ENCODE data around the gene NENF.

The NENF gene

DNA sequence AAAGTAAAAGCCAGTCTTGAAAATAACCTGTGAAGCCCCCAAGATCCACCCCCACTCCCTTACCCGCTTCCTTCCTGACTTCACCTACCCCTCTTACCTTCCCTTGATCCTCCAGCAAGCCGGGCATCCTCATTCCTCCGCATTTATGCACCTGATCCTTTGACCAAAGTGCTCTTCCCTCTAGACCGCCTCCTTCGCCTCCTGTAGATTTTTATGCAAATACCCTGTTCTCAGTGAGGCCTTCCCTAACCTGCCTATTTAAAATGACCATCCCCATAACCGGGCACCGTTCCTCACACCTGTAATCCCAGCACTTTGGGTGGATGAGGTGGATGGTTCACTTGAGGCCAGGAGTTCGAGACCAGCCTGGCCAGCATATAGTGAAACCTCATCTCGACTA lies 1.1 kb upstream of the NENF start:
- DNase-seq (ENCODE audit: low read depth in 3 of 3): no peak

DNA sequence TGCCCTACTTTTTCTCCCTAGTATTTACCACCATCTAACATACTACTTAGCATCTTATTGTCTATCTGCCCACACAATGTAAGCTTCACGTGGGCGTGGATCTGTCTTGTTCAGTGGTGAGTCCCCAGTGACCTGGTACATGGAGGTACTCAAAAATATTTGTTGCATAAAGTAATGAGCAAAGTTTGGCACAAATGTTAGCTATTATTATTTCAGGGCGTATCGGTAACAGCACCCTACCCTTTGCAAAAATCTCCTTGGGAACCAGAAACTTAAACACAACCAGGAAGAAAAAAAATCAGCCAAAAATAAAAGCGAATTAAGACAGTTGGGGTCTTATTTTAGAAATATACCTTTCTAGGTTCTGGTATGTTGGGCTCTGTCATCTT lies 454 bp upstream of the NENF start:
- DNase-seq (ENCODE audit: low read depth in 3 of 3): no peak

DNA sequence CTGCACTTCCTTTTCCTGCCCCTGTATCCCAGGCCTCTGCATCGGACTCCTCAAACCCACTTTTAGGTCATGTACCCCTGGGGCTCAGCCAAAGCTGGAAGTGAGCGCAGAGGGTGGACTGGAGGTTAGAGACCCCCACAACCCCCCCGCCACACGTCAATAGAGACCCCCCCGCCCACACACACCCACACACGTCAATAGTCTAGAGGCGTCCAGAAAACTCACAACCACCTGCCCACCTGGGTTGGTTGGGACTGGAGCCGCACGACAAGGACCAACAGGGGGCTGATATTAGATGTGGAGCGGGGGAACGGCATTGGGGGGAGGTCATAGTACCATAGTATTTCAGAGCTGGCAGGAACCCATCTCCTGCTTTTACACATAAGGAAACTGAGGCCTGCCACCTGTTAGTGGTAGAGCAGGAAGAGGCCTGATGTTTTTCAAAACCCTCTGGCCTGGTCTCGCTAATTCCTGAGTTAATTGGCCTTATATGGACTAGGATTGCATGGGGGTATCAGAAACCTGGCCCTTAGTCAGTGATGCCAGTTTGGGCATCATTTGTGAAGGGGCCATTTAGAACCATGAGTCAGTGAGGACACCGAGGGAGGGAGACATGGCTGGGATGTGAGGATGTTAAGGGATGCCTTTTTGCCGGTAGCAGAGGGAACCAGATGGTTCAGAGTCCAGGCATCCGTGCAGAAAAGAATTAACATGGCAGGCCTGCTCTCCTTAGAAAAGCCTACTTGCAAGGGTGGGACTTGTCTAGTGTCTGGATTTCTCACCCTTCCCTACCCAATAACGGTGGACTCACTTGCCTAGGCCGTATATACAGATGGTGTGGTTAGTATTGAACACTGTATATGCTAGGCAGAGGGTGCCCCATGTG lies 1.1 kb downstream of the NENF start:
- no peak for DNase-seq (ENCODE audit: low read depth in 3 of 3)

DNA sequence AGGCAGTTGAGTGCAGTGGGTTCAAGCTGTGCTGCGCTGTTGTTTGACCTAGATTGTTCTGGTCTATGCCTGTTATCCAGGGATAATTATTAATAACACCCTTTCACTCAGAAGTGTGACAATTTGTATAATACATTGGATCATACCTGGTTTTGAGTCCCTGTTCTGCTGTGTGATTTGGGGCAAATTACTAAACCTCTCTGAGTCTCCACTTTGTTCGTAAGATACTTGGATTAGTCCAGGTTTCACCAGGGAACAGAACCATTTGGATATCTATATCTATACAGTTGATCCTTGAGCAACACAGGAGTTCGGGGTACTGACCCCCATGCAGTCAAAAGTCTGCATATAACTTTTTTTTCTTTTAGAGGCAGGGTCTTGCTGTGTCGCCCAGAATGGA lies 2.3 kb downstream of the NENF start:
- no peak for DNase-seq (ENCODE audit: low read depth in 3 of 3)

DNA sequence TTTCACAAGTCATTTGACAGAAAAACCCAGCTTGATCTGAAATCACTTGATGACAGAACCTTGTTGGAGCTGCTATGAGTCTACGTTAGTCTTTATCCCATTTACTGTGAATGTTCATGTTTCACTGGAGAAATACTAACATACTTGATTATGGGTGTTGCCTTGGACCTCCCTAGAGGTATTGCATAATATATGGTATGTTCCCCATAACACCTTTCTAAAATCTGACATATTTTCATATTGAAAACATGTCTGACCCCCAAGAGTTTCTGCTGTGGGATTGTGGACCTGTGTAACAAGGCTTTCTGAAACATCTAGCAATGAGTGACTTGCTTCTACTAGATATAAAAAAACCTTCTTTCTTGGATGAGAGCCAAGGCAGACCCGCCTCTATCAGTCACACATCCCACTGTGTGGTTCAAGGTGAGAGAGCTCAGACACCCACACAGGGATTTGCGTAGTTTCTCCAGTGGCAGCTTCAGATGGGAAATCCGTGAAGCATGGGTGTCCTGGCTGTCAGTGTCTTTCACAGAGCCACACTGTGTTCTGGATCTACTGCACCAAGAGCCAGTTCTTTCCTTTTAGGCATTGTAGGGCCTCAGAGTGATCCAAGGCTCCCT lies 4.6 kb downstream of the NENF start:
- no peak for DNase-seq (ENCODE audit: low read depth in 3 of 3)

DNA sequence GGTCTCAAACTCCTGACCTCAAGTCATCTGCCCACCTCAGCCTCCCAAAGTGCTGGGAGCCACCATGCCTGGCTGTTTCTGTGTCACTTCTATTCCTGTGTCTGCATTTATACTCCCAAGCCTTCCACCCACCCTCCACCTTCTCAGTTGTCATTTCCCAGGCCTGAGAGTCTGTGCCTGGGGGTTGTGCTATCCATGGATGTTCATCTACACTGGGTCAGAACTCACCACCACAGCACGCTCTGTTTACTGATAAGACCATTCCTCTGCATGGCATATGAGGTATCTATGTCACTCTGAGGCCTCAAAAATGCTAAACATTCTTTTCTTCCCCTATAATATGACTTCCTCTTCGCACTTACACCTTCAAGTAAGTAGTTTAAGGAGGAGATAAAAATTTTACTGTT lies 6.1 kb downstream of the NENF start:
- no peak for DNase-seq (ENCODE audit: low read depth in 3 of 3)

DNA sequence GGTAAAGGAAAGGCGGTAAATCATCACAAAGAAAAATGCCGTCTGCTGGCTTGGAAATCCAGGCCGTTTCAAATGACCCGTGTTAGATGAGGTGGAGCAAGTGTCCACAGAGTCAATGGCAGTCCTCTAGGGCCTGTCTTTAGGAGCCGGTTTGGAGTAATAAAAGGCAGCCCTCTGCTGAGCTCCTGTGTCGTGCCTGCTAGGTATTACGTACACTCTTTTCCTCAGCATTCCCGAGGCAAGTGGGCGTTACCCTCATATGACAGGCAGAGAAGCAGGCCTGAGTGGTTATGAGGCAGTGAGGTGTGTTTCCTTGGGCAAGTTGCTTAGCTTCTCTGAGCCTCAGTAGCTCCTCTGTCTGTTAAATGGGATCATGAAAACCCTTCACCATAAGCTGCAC lies 7.7 kb downstream of the NENF start:
- DNase-seq (ENCODE audit: low read depth in 3 of 3): no peak

DNA sequence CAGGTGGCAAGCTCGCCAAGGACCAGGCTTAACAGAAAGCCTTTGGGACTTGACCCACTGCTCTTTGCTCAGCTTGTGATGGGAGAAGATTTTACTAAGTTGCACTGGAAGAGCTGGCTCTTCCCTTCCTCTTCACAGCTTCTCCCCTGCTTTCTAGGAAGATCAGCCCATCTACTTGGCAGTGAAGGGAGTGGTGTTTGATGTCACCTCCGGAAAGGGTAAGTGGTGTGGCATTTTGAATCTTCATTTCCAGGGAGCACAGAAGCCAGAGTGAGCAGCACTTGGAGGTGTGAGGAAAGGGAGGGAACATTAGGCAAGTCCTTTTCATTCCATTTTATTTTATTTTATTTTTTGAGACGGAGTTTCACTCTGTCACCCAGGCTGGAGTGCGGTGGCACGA lies 9.7 kb downstream of the NENF start:
- no peak for DNase-seq (ENCODE audit: low read depth in 3 of 3)

DNA sequence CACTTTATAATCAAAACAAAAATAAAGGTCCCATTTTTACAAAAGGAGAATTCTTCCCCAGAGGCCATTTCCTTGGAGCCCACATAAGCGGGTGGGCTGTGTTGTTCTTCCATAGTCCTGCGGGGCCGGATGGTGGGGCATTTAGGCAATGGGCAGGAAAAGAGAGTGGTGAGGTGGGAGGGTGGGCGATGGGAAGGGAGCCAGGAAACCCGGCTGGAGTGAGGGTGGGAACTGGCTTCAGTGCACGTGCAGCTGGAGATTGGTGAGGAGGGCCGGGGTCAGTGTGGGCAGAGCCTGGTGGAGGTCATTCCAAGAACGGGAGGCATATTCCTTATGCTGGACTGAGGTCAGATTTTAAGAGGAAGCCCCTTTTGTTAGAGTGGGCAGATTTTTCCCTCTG lies 13.6 kb downstream of the NENF start:
- no peak for DNase-seq (ENCODE audit: low read depth in 3 of 3)

DNA sequence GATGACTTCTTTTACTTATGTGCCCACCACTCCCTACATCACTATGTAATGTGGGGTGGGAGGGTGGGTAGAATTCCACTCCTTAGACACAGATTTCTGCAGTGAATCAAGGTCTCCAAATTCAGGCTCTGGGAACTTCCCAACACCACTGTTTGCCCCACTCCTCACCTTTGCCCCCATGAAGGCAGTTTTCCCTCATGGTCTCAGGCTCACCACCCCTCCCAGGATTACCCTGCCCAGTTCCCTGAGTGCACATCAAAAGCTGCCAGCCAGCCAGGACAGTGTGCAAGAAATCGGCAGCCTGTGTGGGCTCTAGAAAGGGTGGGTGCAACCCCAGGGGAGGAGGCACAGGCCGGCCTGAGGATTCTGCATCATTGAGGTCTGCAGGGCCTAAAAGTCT lies 14.8 kb downstream of the NENF start:
- DNase-seq (ENCODE audit: low read depth in 3 of 3): no peak

DNA sequence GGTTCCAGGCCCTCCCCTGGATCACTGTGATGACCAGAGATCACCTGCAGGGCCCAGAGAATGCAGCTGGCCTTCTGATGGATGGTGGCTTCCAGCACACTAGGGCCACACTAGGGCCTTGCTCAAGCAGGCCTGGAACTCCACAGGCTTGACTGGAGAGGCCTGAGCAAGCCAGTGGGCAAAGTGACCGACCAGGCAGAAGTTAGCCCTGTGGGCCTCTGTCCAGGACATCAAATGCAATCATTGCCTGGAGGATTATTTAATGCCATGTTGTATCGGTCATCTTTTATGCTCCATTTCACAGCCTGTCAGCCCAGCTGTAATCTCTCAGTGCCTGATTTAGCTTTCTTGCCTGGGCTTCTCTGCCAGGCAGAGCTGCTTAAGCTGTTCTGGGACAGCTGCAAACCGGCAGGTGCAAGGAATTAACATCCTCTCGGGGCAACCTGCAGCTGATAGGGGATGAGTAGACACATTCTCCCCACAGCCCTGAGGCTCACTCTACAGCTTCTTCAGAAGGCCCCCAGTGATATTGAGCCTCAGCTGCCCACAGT lies 17.7 kb downstream of the NENF start:
- no peak for DNase-seq (ENCODE audit: low read depth in 3 of 3)

DNA sequence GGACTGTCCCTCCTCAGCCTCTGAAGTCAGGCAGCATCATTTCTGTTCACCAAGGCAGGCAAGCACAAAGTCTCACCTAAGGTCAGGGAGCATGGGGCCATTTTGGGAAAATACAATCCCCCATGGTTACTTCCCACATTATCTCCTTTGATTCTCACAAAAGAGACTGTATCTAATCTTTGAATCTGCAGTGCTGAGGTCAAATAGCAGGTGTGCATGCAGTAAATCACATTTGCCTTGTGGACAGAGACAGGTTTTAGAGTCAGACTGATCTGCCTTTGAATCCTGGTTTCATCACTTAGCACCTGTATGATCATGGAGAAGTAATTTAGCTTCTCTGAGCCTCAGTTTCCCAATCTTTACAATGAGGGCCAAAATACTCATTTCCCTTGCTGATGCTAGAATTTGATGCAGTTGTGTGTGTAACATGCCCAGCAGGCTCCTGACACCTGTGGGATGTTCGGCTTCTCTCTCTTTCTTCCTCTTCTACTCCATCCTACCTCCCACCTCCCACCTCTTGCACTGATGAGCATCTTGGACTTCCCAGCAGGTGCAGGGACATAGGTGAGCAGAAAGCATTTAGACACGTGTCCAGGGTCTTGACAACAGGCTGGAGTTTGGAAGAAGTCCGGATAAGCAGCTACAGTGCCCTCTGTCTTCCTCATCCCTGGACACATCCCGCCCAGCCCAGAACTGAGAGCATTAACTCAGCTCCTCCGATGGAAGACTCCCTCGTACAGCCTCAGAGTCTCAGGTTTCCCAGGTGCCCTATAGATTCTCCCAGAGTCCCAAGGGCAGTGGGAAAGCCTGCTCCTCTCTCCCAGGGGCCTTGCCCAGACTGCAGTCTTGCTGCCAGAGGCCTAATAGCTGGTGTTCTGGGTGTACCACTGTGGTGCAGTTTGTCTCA lies 18.9 kb downstream of the NENF start:
- DNase-seq (ENCODE audit: low read depth in 3 of 3): no peak

DNA sequence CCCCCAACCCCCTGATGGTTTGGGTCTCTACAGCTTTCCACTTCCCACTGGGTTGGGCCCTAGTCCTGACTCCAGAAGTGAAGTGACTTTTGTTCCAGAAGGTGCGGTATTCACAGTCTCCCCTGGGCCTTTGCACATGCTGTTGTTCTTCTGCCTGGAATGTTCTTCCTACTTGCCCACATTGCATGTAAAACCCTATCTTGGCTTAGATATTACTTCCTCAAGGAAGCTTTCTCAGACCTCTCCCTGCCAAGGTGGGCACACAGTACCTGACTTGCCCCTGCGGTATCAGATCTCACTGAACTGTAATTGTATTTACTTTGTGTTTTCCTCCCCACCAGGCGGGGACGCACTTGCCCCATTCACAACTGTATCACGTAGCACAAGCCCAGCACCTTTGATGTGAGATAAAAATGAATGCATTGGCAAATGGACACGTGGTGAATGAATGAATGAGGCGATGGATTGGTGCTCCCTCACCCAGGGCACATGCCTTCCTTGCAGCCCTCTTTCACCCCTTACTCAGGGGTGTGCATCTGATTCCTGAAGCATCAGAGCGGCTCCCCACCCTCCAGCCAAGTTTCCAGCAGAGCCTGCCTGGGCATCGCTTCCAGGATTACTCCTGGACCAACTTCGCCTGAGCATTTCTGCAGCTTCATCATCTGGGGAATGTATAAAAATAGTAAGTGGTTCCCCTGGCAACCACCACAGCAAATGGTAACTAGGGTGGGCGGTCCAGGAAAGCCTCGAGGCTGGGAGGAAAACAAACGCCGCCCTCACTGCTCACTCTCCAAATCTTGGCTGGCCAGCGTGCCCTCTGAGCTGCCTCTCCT lies 19.8 kb downstream of the NENF start:
- no peak for DNase-seq (ENCODE audit: low read depth in 3 of 3)

DNA sequence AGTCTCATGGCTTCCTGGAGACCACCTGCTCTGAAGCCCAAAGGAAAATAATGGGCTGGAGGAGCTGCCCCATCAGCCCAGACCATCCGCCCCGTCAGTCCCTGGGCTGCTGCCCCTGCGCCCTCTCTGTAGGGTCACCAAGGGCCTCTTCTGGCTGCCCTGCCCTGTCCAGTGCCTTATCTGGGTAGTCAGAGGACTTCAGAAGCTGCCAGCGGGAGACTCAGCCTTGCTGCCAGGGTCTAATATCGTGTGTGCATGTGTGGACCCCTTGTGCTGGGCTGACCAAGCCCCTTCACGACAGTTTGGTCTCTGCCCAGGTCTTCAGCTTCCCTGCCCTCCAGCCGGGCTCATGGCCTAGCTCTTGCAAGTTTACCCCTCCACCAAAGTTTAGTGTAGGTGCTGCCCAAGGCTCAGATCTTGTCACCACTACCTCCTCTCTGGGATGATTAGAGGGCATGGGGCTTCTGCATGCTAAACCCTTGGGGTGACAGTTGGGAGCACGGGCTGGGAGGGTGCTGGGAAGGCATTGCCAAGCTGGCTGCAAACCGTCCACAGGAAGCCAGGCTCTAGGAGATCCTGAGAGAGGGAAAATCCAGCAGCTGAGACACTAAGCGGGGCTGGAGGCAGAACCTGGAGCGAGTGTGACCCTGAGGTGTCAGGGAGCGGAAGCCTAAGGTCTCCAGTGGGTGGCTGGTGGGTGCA lies 20.6 kb downstream of the NENF start:
- no peak for DNase-seq (ENCODE audit: low read depth in 3 of 3)

DNA sequence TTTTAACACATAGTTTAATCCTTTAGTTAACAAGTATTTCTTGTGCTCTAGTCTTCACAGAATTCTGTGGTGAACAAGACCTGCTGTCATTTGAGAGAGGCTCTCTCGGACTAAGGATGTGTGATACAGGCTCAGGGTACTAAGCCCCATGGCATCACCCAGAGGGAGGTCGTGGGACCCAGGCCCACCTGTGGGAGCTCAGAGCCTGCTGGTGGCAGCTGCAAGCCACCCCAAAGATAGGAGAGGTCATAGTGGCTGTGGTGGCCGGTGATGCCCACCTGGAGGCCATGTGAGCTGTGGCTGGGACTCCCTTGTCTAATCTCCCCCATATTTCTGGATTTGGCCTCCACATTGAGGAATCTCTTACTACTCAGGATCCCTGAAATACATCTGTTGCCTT lies 22.0 kb downstream of the NENF start:
- no peak for DNase-seq (ENCODE audit: low read depth in 3 of 3)

DNA sequence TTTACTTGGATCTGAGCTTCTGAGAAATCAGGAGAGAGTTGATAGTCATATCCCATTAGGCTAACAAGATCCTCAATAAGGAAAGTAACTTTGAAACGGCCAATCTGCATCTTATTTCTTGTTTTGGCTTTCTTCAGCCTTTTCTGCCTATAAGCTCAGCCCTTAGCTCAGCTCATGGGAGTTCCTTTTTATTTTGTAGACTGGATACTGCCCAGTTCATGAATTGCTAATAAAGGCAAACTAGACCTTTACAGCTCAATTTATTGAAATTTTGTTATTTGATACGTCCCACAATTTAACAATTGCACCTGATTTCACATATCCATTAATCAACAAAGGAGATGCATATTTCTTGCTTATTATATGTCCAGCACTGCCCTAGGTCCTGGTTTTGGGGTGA lies 22.7 kb downstream of the NENF start:
- no peak for DNase-seq (ENCODE audit: low read depth in 3 of 3)

DNA sequence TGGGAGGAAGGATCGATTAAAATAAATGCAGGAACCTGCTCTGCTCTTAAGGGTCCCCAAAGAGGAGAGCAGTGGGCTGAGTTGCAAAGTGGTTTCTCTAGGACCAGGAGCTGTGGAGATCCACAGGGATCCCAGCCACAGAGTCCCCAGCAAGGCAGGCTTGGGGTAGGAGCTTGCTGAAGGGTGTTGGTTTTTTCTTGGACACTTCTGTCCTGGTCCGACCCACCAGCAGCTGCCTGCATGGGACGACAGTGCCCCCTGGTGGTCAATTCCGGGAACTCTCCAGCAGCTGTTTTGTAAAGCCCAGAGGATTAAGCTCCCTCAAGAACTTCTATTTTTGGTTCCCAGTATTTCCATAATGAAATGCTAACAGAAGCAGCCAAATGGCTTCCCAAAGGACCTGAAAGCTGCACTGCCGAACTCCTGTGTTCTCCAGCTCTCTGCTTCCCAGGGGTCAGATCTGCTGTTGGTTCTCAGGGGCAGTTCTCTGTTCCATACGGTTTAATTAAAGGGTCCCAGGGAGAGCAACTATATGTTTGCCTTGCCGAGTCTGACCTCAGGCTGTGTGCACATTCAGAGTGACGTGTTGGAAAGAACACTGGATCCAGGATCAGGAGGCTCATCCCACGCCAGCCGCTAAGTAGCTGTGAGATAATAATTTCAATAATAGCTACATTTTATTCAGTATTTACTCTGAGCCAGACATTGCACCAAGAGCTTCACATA lies 23.2 kb downstream of the NENF start:
- peak; percentile 69 to 79 (median 75) for DNase-seq (ENCODE audit: low read depth in 3 of 3)

DNA sequence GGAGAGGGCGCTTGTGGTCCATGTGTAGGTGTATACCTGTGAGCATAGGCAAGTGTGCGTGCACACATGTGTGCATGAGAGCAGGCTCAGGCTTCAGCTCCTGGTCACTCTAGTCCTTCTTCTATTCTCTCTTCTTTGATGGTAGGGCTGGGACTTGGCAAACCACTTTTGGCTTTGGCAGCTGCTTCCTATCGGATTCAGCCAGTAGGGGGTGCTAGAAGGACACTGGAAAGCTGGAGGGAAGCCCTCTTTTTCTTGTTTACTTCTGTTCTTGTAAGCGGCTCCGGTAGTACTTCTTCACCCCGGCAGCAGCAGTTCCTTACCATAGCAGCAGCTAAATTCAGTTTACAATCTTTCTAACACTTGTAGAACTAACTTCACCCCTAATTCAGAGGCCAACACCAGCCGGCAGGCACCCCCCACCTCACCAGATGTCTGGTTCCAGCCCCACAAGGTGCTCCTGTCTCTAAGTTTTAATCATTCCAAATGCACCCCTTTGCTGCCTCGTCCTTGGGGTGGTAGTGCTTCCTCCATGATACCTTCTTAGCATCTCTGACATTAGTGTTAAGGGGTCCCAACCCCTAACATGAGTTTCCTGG lies 25.1 kb downstream of the NENF start:
- DNase-seq (ENCODE audit: low read depth in 3 of 3): peak in 2 of 3 experiments; percentile 22 to 25

DNA sequence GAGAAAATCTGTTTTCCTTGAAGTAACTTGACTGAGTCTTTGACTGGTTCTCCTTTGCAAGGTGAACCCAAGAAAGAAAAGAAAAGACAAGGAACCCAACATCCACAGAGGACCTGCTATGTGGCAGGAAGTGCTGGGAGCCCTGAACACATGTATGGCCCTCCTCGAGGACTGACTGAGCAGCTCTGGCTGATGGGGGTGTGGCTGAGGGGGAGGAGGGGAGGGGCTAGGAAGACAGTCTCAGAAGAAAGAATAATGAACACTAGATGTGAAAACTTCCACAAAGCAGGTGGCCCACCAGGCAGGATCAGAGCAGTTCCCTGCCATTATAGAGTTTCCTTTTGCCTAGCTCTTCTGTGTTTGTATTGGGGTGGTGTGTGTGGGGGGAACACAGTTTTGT lies 26.1 kb downstream of the NENF start:
- DNase-seq (ENCODE audit: low read depth in 3 of 3): no peak

DNA sequence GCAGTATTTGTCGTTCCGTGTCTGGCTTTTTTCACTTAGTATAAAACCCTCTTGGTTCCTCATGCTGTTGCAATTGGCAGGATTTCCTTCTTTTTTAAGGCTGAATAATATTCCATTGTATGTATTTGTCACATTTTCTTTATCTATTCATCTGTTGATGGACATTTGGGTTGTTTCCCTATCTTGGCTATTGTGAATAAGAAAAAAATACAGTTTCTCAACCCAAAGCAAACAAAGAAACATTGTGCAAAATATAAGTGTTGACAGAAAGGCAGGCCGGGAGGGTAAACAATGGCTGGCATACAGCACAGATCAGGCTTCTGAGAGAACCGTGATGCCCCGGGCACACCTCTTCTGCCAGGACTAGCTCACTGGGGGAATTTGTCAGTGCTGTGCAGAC lies 26.9 kb downstream of the NENF start:
- no peak for DNase-seq (ENCODE audit: low read depth in 3 of 3)

Data from stimulated activated CD4-positive, alpha-beta T cell treated with anti-CD3 and anti-CD28 coated beads, TNF-alpha, amount 100 ng/mL, for 4 hours (primary cell).